GM19043 (cell line): Measurements from ENCODE around the gene VPS36.
"Not testable (repeated sequence)": the region's sequence is repeated elsewhere in the genome, so short reads cannot be mapped to it uniquely, and the experiment has no call there.

ENCODE experiments used
- ATAC-seq: cut with Tn5 transposase; IDR thresholded peaks from one replicate; pipeline ENCODE4 v1.9.1; 2021; ENCODE audit warnings: low read depth; ENCODE audit not compliant: unreplicated experiment

The VPS36 gene

GRCh38 chr13:52383366-52383765, 67.1 kb downstream of the VPS36 start:
- ATAC-seq = no peak

- ATAC-seq = no peak
Observed at GRCh38 chr13:52378312-52378711, 72.1 kb downstream of the VPS36 start.

GRCh38 chr13:52377898-52378297, 72.5 kb downstream of the VPS36 start:
- ATAC-seq = no peak

GRCh38 chr13:52374873-52375411, 75.5 kb downstream of the VPS36 start:
- ATAC-seq = no peak

GRCh38 chr13:52374389-52374788, 76.0 kb downstream of the VPS36 start:
- ATAC-seq = no peak

- ATAC-seq = not testable (repeated sequence)
Observed at GRCh38 chr13:52373277-52373676, 77.2 kb downstream of the VPS36 start.

GRCh38 chr13:52371736-52372247, 78.6 kb downstream of the VPS36 start:
- no peak for ATAC-seq

- no peak for ATAC-seq
Observed at GRCh38 chr13:52366291-52366690, 84.1 kb downstream of the VPS36 start.
